K562 (cell line): Measurements from ENCODE around the gene CMTM8. TPM values are rescaled to one million over a fixed set of nuclear protein-coding genes. Genes with fewer than 3 reads are reported as not detected.

Experiments used
- ATAC-seq: fragments of 200-7000 bp; cut with Tn5 transposase; 3 replicates; pipeline ENCODE4 v1.9.1; 2020; ENCODE audit warnings: moderate library complexity
- BruUV-seq: library from RNA; stranded (reverse); fragments of 400-500 nt; replicated peaks from 2 replicates; lab custom pipeline; 2021; lab: Mats Ljungman, UMichigan
- CTCF ChIA-PET: fragments of 300-600 bp; formaldehyde crosslinking; extraction: SDS; loops from one replicate; lab custom pipeline; 2021; ENCODE audit warnings: low intra/inter-chr PET ratio; lab: Yijun Ruan, JAX
- POLR2A ChIA-PET: fragments of 300-600, 350-650 bp; sonication (Branson Sonifier 250); formaldehyde crosslinking; extraction: SDS; loops from one replicate; lab custom pipeline; 2021; ENCODE audit warnings: antibody characterized with exemption, inconsistent platforms; lab: Yijun Ruan, JAX
- DNase-seq, 4 experiments: peaks; one replicate each; pipeline versions ENCODE4 v3.0.0 to v3.0.0-alpha.2; 2011 to 2018; ENCODE audit warnings: low spot score in 3 of 4, mixed read lengths in 3 of 4; ENCODE audit errors: extremely low read depth in 1 of 4
- FAIRE-seq: peaks from 2 replicates; lab custom pipeline; 2011; peaks lifted over from hg19 to GRCh38; lab: Jason Lieb, UNC
- H2AFZ ChIP-seq: 2 replicates; pipeline ENCODE4 v1.6.0; 2011; ENCODE audit warnings: low read depth, low read length, control low read depth, inconsistent platforms
- H3K27ac ChIP-seq: fragments of 200-600 bp; 3 replicates; pipeline ENCODE4 v1.8.0; 2011; ENCODE audit warnings: low read depth, mild to moderate bottlenecking, control low read depth, inconsistent platforms, low read length, moderate library complexity, mixed read lengths; ENCODE audit errors: extremely low read depth
- H3K27me3 ChIP-seq, 2 experiments: fragments of 300-600 bp in 1 of 2; 2 replicates in 1 of 2; 3 replicates in 1 of 2; pipeline versions ENCODE4 v1.6.0 to v1.8.0; 2011; ENCODE audit warnings: inconsistent platforms in 2 of 2, low read length in 2 of 2, mild to moderate bottlenecking in 1 of 2, mixed read lengths in 1 of 2, moderate library complexity in 1 of 2; ENCODE audit not compliant: control insufficient read depth in 2 of 2, insufficient read depth in 2 of 2
- H3K36me3 ChIP-seq: fragments of 300-600 bp; 3 replicates; pipeline ENCODE4 v1.8.0; 2011; ENCODE audit warnings: mild to moderate bottlenecking, low read length, inconsistent platforms; ENCODE audit not compliant: control insufficient read depth, insufficient read depth
- H3K4me1 ChIP-seq, 2 experiments: fragments of 200-600 bp in 1 of 2; replicated peaks in 1 of 2; 2 replicates in 1 of 2; 3 replicates in 1 of 2; pipeline versions ENCODE4 v1.5.1 to v1.8.0; 2011; ENCODE audit warnings: inconsistent platforms in 2 of 2, low read length in 2 of 2, mild to moderate bottlenecking in 1 of 2, mixed read lengths in 1 of 2, moderate library complexity in 1 of 2; ENCODE audit not compliant: control insufficient read depth in 2 of 2, insufficient read depth in 2 of 2
- H3K4me2 ChIP-seq: 2 replicates; pipeline ENCODE4 v1.6.1; 2011; ENCODE audit warnings: low read length, control low read depth, inconsistent platforms, mixed read lengths; ENCODE audit not compliant: insufficient read depth
- H3K4me3 ChIP-seq: fragments of 200-600 bp; sonication (generic), shearing (Covaris generic); 2 replicates; pipeline ENCODE4 v1.5.1; 2016; ENCODE audit warnings: control low read depth, inconsistent platforms
- H3K79me2 ChIP-seq: fragments of 200-600 bp; 3 replicates; pipeline ENCODE4 v1.8.0; 2011; ENCODE audit warnings: low read length, inconsistent platforms; ENCODE audit not compliant: control insufficient read depth, insufficient read depth
- H3K9ac ChIP-seq, 2 experiments: 2 replicates each; pipeline versions ENCODE4 v1.6.0 to v1.6.1; 2011; ENCODE audit warnings: low read depth in 2 of 2, low read length in 2 of 2, control low read depth in 1 of 2, inconsistent platforms in 1 of 2, mild to moderate bottlenecking in 1 of 2, mixed read lengths in 1 of 2; ENCODE audit not compliant: insufficient read depth in 1 of 2
- H3K9me1 ChIP-seq: one replicate; pipeline ENCODE4 v1.6.0; 2011; ENCODE audit warnings: inconsistent platforms, mild to moderate bottlenecking, low read length, moderate library complexity; ENCODE audit not compliant: control insufficient read depth, insufficient read depth
- H3K9me3 ChIP-seq: replicated peaks from 2 replicates; pipeline ENCODE4 v1.5.1; 2011; ENCODE audit warnings: low read depth, low read length, inconsistent platforms; ENCODE audit not compliant: control insufficient read depth, insufficient read depth
- H4K20me1 ChIP-seq: replicated peaks from 2 replicates; pipeline ENCODE4 v1.6.1; 2011; ENCODE audit warnings: low read length, inconsistent platforms, mixed read lengths; ENCODE audit not compliant: control insufficient read depth, insufficient read depth
- BCL6 ChIP-seq: fragments of 250-450 bp; sonication (Bioruptor Pico); IDR thresholded peaks from 2 replicates; pipeline ENCODE4 v1.4.0; 2020
- KDM1A ChIP-seq, 2 experiments: fragments of 450-650 bp; IDR thresholded peaks; 2 replicates each; pipeline ENCODE4 v1.6.1; 2016; ENCODE audit warnings: mild to moderate bottlenecking in 2 of 2
- NFYB ChIP-seq: IDR thresholded peaks from 2 replicates; pipeline ENCODE4 v1.6.1; 2011; ENCODE audit warnings: mild to moderate bottlenecking, moderate library complexity; ENCODE audit not compliant: insufficient read length; ENCODE audit errors: extremely low read depth
- NR2F6 ChIP-seq: fragments of 450-650 bp; formaldehyde crosslinking; IDR thresholded peaks from 2 replicates; pipeline ENCODE4 v1.4.0; 2020; ENCODE audit warnings: mild to moderate bottlenecking
- PML ChIP-seq: IDR thresholded peaks from 2 replicates; pipeline ENCODE4 v1.6.1; 2012; ENCODE audit warnings: low read length, inconsistent platforms
- POLR2B ChIP-seq: fragments of 450-650 bp; IDR thresholded peaks from 2 replicates; pipeline ENCODE4 v1.6.1; 2018; ENCODE audit warnings: low read depth; ENCODE audit not compliant: partially characterized antibody
- ZNF23 ChIP-seq: fragments of 250-450 bp; sonication (Bioruptor Pico); IDR thresholded peaks from 2 replicates; pipeline ENCODE4 v1.4.0; 2020; ENCODE audit warnings: mild to moderate bottlenecking
- ZNF239 ChIP-seq: fragments of 250-450 bp; sonication (Bioruptor Pico); IDR thresholded peaks from 2 replicates; pipeline ENCODE4 v1.4.0; 2020; ENCODE audit warnings: mild to moderate bottlenecking
- ZNF561 ChIP-seq: fragments of 450-650 bp; formaldehyde crosslinking; conservative IDR thresholded peaks from 2 replicates; pipeline ENCODE4 v1.4.0; 2020; ENCODE audit warnings: mild to moderate bottlenecking, moderate library complexity
- WGBS: fragments of 100-300 bp; shearing (Covaris generic); methylation state at CpG from one replicate; pipeline ENCODE4 v1.1.6; 2016; ENCODE audit warnings: low coverage, mixed read lengths; ENCODE audit not compliant: insufficient coverage; ENCODE audit errors: missing lambda C conversion rate; 5-methylcytosine and 5-hydroxymethylcytosine counted together
- in situ Hi-C: fragments of 300-500 bp; cut with MboI; formaldehyde crosslinking; loops from 4 replicates; pipeline ENCODE4 v1.15.0; 2018; ENCODE audit warnings: inconsistent platforms, mixed read lengths
- intact Hi-C: fragments of 100-400 bp; cut with micrococcal nuclease; formaldehyde crosslinking; loops from 2 replicates; pipeline ENCODE4 v1.14.2; 2022
- polyA plus RNA-seq, 8 experiments: library from polyadenylated mRNA; depleted of rRNA in 4 of 8; stranded (reverse) in 5 of 8; unstranded in 3 of 8; fragments of >200 nt; fragmentation: Nextera tagmentation in 2 of 8; fragmentation: Illumina TruSeq in 1 of 8; extraction: Ambion mirVana in 2 of 8; extraction: Trizol in 1 of 8; gene quantifications; 2 replicates each; pipeline versions ENCODE4 v1.2.1 to v1.2.3, GENCODE V29; 2011 to 2014; ENCODE audit warnings: inconsistent platforms in 1 of 8, missing spikeins in 1 of 8
- total RNA-seq, 7 experiments: library from RNA; depleted of rRNA in 6 of 7; stranded (reverse); fragments of >200 nt in 6 of 7; fragmentation: Illumina TruSeq in 2 of 7; extraction: Trizol in 2 of 7; gene quantifications; 2 replicates each; pipeline versions ENCODE4 v1.2.1 to v1.2.3, GENCODE V29; 2011 to 2021; ENCODE audit warnings: low replicate concordance in 1 of 7
- TF ChIP-seq, protein P1 (sequence below): sonication (generic); formaldehyde crosslinking; IDR thresholded peaks from 2 replicates; pipeline ENCODE4 v1.8.1; 2023; ENCODE audit warnings: mild to moderate bottlenecking, missing genetic modification reagents
- TF ChIP-seq, protein P2 (sequence below): fragments of 450-650 bp; IDR thresholded peaks from 2 replicates; pipeline ENCODE4 v1.6.1; 2016; ENCODE audit warnings: mild to moderate bottlenecking
- TF ChIP-seq, protein P3 (sequence below): fragments of 200-800 bp; sonication (Bioruptor generic); IDR thresholded peaks from 2 replicates; pipeline ENCODE4 v1.6.1; 2017; ENCODE audit warnings: missing genetic modification characterization, missing compliant biosample characterization

The CMTM8 gene
- total and polyA plus RNA-seq, 9 of the 15 experiments (the other 6 are each of a cell fraction or from before 2014, with no cell fraction given) = not detected

GRCh38 chr3:32258869-32259268 lies 20.4 kb downstream of the CMTM8 start:
- Histone ChIP-seq H3K4me1 (no peaks in the 10 kb centered on the region; a peak in 1 of 5 replicates), H3K36me3 (no peaks in the 10 kb centered on the region), H3K79me2 (no peaks in the 10 kb centered on the region), H4K20me1 (no peaks in the 10 kb centered on the region), H3K9me3 (no peaks in the 10 kb centered on the region), H3K4me3 (no peak overlapping the region), H3K9ac (no peak overlapping the region), H3K27ac (no peak overlapping the region), H3K4me2 (no peak overlapping the region), H3K27me3 (peaks cover 2 to 16% of the 10 kb centered on the region in 2 experiments; a peak in 3 of 5 replicates), H2AFZ (no peak overlapping the region), H3K9me1 (no peaks in the 10 kb centered on the region)
- BruUV-seq = no TSS peak
- ChIA-PET POLR2A (no interaction called here), CTCF (no interaction called here)
- TF ChIP-seq KDM1A (IDR thresholded peaks at IDR 0.05) (no peak), ZNF239 (CRISPR knock-in tag) (no peak), POLR2B (no peak), ZNF561 (CRISPR knock-in tag) (no peak), PML (no peak), NFYB (no peak), BCL6 (CRISPR knock-in tag) (no peak), ZNF23 (no peak), NR2F6 (CRISPR knock-in tag) (no peak)
- TF ChIP-seq, protein P1, sequence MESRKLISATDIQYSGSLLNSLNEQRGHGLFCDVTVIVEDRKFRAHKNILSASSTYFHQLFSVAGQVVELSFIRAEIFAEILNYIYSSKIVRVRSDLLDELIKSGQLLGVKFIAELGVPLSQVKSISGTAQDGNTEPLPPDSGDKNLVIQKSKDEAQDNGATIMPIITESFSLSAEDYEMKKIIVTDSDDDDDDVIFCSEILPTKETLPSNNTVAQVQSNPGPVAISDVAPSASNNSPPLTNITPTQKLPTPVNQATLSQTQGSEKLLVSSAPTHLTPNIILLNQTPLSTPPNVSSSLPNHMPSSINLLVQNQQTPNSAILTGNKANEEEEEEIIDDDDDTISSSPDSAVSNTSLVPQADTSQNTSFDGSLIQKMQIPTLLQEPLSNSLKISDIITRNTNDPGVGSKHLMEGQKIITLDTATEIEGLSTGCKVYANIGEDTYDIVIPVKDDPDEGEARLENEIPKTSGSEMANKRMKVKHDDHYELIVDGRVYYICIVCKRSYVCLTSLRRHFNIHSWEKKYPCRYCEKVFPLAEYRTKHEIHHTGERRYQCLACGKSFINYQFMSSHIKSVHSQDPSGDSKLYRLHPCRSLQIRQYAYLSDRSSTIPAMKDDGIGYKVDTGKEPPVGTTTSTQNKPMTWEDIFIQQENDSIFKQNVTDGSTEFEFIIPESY = no peak
- TF ChIP-seq, protein P2, sequence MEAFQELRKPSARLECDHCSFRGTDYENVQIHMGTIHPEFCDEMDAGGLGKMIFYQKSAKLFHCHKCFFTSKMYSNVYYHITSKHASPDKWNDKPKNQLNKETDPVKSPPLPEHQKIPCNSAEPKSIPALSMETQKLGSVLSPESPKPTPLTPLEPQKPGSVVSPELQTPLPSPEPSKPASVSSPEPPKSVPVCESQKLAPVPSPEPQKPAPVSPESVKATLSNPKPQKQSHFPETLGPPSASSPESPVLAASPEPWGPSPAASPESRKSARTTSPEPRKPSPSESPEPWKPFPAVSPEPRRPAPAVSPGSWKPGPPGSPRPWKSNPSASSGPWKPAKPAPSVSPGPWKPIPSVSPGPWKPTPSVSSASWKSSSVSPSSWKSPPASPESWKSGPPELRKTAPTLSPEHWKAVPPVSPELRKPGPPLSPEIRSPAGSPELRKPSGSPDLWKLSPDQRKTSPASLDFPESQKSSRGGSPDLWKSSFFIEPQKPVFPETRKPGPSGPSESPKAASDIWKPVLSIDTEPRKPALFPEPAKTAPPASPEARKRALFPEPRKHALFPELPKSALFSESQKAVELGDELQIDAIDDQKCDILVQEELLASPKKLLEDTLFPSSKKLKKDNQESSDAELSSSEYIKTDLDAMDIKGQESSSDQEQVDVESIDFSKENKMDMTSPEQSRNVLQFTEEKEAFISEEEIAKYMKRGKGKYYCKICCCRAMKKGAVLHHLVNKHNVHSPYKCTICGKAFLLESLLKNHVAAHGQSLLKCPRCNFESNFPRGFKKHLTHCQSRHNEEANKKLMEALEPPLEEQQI = no peak
- TF ChIP-seq, protein P3, sequence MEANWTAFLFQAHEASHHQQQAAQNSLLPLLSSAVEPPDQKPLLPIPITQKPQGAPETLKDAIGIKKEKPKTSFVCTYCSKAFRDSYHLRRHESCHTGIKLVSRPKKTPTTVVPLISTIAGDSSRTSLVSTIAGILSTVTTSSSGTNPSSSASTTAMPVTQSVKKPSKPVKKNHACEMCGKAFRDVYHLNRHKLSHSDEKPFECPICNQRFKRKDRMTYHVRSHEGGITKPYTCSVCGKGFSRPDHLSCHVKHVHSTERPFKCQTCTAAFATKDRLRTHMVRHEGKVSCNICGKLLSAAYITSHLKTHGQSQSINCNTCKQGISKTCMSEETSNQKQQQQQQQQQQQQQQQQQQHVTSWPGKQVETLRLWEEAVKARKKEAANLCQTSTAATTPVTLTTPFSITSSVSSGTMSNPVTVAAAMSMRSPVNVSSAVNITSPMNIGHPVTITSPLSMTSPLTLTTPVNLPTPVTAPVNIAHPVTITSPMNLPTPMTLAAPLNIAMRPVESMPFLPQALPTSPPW (CRISPR knock-in tag) = no peak
- ATAC-seq (no peak), FAIRE-seq (no peak), DNase-seq (no peak)
- in situ Hi-C loops (no loop called here), intact Hi-C loops (no loop called here)
- 0% methylated on average over 17 of the region's 17 CpGs for WGBS
